HCT116 (cell line): ENCODE measurements around the gene RIMBP2. TPM values are rescaled to one million over a fixed set of nuclear protein-coding genes. Genes with fewer than 3 reads are reported as not detected.

ENCODE experiments used
- ATAC-seq: fragments of 200-7000 bp; cut with Tn5 transposase; 2 replicates; pipeline ENCODE4 v1.9.1; 2020; ENCODE audit warnings: mild to moderate bottlenecking, moderate library complexity
- BruUV-seq: library from RNA; stranded (reverse); fragments of 400-500 nt; replicated peaks from 2 replicates; lab custom pipeline; 2021; lab: Mats Ljungman, UMichigan
- CTCF ChIA-PET: fragments of 300-600 bp; sonication (Branson Sonifier 250); formaldehyde crosslinking; loops from one replicate; lab custom pipeline; 2021; ENCODE audit warnings: antibody characterized with exemption; lab: Charles Lee
- POLR2A ChIA-PET: fragments of 300-600, 350-600 bp; sonication (Branson Sonifier 250); formaldehyde crosslinking; loops from one replicate; lab custom pipeline; 2021; ENCODE audit warnings: antibody characterized with exemption; lab: Charles Lee
- RAD21 ChIA-PET, 2 experiments: fragments of 300-600 bp; sonication (Branson Sonifier 250); formaldehyde crosslinking; loops; one replicate each; lab custom pipeline; 2023; ENCODE audit warnings: low total read pairs in 2 of 2; ENCODE audit not compliant: uncharacterized antibody in 2 of 2, unreplicated experiment in 2 of 2, low non-redundant PET in 1 of 2; lab: Charles Lee
- DNase-seq: peaks from one replicate; pipeline ENCODE4 v3.0.0-alpha.2; 2010; ENCODE audit warnings: low read depth, low spot score
- H2AFZ ChIP-seq: fragments of 200-600 bp; shearing (Covaris generic), sonication (generic); 2 replicates; pipeline ENCODE4 v1.6.1; 2017; ENCODE audit warnings: low read depth, mixed run types, mixed read lengths, antibody characterized with exemption, low read length; ENCODE audit not compliant: poor library complexity, severe bottlenecking
- H3K27ac ChIP-seq: 2 replicates; pipeline ENCODE4 v1.5.1; 2012; ENCODE audit warnings: low read depth, low read length
- H3K27me3 ChIP-seq: fragments of 200-600 bp; sonication (generic); 2 replicates; pipeline ENCODE4 v1.6.1; 2016; ENCODE audit warnings: mixed run types, low read length, mixed read lengths; ENCODE audit not compliant: insufficient read depth
- H3K36me3 ChIP-seq, 2 experiments: fragments of 200-500 bp in 1 of 2; fragments of 200-600 bp in 1 of 2; sonication (Bioruptor generic) in 1 of 2; sonication (generic) in 1 of 2; 2 replicates each; pipeline versions ENCODE4 v1.5.1 to v1.6.1; 2014 to 2016; ENCODE audit warnings: low read length in 2 of 2, inconsistent platforms in 1 of 2, mixed read lengths in 1 of 2, mixed run types in 1 of 2; ENCODE audit not compliant: insufficient read depth in 2 of 2, control insufficient read depth in 1 of 2
- H3K4me1 ChIP-seq, 2 experiments: fragments of 200-600 bp in 1 of 2; sonication (generic) in 1 of 2; 2 replicates each; pipeline versions ENCODE4 v1.5.1 to v1.6.1; 2012 to 2017; ENCODE audit warnings: low read length in 2 of 2, inconsistent platforms in 1 of 2, mild to moderate bottlenecking in 1 of 2, mixed read lengths in 1 of 2, mixed run types in 1 of 2, moderate library complexity in 1 of 2; ENCODE audit not compliant: insufficient read depth in 2 of 2, control insufficient read depth in 1 of 2
- H3K4me2 ChIP-seq: fragments of 200-600 bp; sonication (generic); 2 replicates; pipeline ENCODE4 v1.6.1; 2017; ENCODE audit warnings: mixed run types, low read length, mixed read lengths
- H3K4me3 ChIP-seq, 2 experiments: fragments of 200-600 bp in 1 of 2; sonication (generic) in 1 of 2; replicated peaks in 1 of 2; 2 replicates each; pipeline ENCODE4 v1.5.1; 2011 to 2016; ENCODE audit warnings: low read length in 2 of 2, control low read depth in 1 of 2, low read depth in 1 of 2, mild to moderate bottlenecking in 1 of 2, mixed read lengths in 1 of 2, mixed run types in 1 of 2
- H3K79me2 ChIP-seq: fragments of 200-600 bp; sonication (generic); 2 replicates; pipeline ENCODE4 v1.6.1; 2017; ENCODE audit warnings: mild to moderate bottlenecking, mixed run types, low read length, moderate library complexity, mixed read lengths; ENCODE audit not compliant: insufficient read depth
- H3K9ac ChIP-seq: fragments of 200-600 bp; sonication (generic); 2 replicates; pipeline ENCODE4 v1.6.1; 2016; ENCODE audit warnings: low read length, mixed read lengths
- H3K9me2 ChIP-seq: fragments of 200-600 bp; sonication (generic), shearing (Covaris generic); 2 replicates; pipeline ENCODE4 v1.6.1; 2017; ENCODE audit warnings: mixed run types, mild to moderate bottlenecking, moderate library complexity; ENCODE audit not compliant: insufficient read depth
- H3K9me3 ChIP-seq, 2 experiments: fragments of 200-500 bp in 1 of 2; fragments of 200-600 bp in 1 of 2; sonication (Bioruptor generic) in 1 of 2; sonication (generic) in 1 of 2; 2 replicates each; pipeline ENCODE4 v1.6.1; 2014 to 2017; ENCODE audit warnings: low read length in 2 of 2, mixed read lengths in 2 of 2, inconsistent platforms in 1 of 2, low read depth in 1 of 2, mild to moderate bottlenecking in 1 of 2, mixed run types in 1 of 2, moderate library complexity in 1 of 2; ENCODE audit not compliant: control insufficient read depth in 1 of 2, insufficient read depth in 1 of 2
- H4K20me1 ChIP-seq: fragments of 200-600 bp; sonication (generic), shearing (Covaris generic); 2 replicates; pipeline ENCODE4 v1.6.1; 2017; ENCODE audit warnings: mixed run types, mild to moderate bottlenecking, moderate library complexity; ENCODE audit not compliant: insufficient read depth
- EZH2 ChIP-seq: fragments of 200-600 bp; sonication (generic); IDR thresholded peaks from 2 replicates; pipeline ENCODE4 v1.6.1; 2017; ENCODE audit warnings: antibody characterized with exemption, mixed run types
- EZH2phosphoT487 ChIP-seq: fragments of 200-600 bp; IDR thresholded peaks from 2 replicates; pipeline ENCODE4 v1.6.1; 2018; ENCODE audit warnings: antibody characterized with exemption, borderline replicate concordance
- FOSL1 ChIP-seq: IDR thresholded peaks from 2 replicates; pipeline ENCODE4 v1.6.1; 2012; ENCODE audit warnings: low read depth
- JUND ChIP-seq: IDR thresholded peaks from 2 replicates; pipeline ENCODE4 v1.6.1; 2012
- POLR2A ChIP-seq: IDR thresholded peaks from 2 replicates; pipeline ENCODE4 v1.7.0; 2011; ENCODE audit warnings: borderline replicate concordance; ENCODE audit not compliant: insufficient read depth, insufficient read length; ENCODE audit errors: extremely low read depth
- RAD21 ChIP-seq: IDR thresholded peaks from 2 replicates; pipeline ENCODE4 v1.6.1; 2012; ENCODE audit warnings: low read depth, mild to moderate bottlenecking
- SP1 ChIP-seq: IDR thresholded peaks from 2 replicates; pipeline ENCODE4 v1.6.1; 2012; ENCODE audit warnings: low read depth
- SRF ChIP-seq: IDR thresholded peaks from 2 replicates; pipeline ENCODE4 v1.6.1; 2012; ENCODE audit warnings: low read depth
- intact Hi-C: fragments of 100-400 bp; cut with micrococcal nuclease; formaldehyde crosslinking; loops from 2 replicates; pipeline ENCODE4 v1.10.0; 2022
- total RNA-seq: library from RNA; stranded (reverse); gene quantifications from one replicate; pipeline ENCODE4 v1.2.1, GENCODE V29; 2021; ENCODE audit not compliant: unreplicated experiment
- TF ChIP-seq, protein P1 (sequence below): IDR thresholded peaks from 2 replicates; pipeline ENCODE4 v1.6.1; 2012
- TF ChIP-seq, protein P2 (sequence below): IDR thresholded peaks from 2 replicates; pipeline ENCODE4 v1.6.1; 2011; ENCODE audit warnings: mild to moderate bottlenecking, low read length, moderate library complexity; ENCODE audit not compliant: insufficient replicate concordance; ENCODE audit errors: extremely low read depth

Gene RIMBP2
- total RNA-seq, 1 experiment from 2014 or later = not detected

DNA sequence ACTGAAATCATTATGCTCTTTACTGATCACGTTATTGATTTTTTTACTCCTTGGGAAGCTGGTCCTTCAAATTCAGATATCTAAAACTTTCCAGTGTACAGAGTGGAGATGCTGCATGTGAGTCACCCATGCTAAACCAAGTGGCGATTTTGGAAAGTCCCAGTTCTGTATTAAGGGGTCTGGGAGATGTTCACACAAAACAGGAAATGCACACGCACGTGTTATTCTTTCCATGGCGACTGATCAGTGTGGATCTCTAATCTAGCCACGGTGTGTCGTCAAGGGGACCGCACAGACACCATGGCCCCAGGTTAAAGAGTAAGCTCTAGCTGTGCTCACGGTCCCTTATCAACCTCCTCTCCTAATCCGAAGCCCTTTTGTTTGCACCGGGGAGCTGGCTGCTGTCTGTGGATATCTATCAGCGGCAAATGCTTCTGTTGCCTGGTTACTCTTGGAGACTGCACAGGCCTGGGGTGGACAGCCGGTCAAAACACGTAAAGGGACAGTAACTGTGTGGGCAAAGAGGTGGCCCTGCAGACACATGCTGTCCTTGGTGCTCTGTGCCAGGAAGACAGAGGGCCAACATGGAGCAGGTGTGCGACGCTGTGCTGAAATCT is 96.6 kb downstream of the RIMBP2 start:
- TF ChIP-seq EZH2 (no peak), FOSL1 (no peak), SRF (no peak), JUND (no peak), POLR2A (no peak), EZH2phosphoT487 (no peak), RAD21 (no peak), SP1 (no peak)
- TF ChIP-seq, protein P1, sequence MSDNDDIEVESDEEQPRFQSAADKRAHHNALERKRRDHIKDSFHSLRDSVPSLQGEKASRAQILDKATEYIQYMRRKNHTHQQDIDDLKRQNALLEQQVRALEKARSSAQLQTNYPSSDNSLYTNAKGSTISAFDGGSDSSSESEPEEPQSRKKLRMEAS = no peak
- TF ChIP-seq, protein P2, sequence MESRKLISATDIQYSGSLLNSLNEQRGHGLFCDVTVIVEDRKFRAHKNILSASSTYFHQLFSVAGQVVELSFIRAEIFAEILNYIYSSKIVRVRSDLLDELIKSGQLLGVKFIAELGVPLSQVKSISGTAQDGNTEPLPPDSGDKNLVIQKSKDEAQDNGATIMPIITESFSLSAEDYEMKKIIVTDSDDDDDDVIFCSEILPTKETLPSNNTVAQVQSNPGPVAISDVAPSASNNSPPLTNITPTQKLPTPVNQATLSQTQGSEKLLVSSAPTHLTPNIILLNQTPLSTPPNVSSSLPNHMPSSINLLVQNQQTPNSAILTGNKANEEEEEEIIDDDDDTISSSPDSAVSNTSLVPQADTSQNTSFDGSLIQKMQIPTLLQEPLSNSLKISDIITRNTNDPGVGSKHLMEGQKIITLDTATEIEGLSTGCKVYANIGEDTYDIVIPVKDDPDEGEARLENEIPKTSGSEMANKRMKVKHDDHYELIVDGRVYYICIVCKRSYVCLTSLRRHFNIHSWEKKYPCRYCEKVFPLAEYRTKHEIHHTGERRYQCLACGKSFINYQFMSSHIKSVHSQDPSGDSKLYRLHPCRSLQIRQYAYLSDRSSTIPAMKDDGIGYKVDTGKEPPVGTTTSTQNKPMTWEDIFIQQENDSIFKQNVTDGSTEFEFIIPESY = no peak
- POLR2A ChIA-PET = no interaction called here
- no peak overlapping the region for H3K9ac ChIP-seq
- no peaks in the 10 kb centered on the region for H3K4me1 ChIP-seq
- RAD21 ChIA-PET = no interaction called here
- intact Hi-C loops = no loop called here
- ATAC-seq (no peak), DNase-seq (no peak)
- H3K9me3 ChIP-seq = no peaks in the 10 kb centered on the region
- BruUV-seq = no TSS peak
- CTCF ChIA-PET = no interaction called here
- no peaks in the 10 kb centered on the region for H3K79me2 ChIP-seq
- no peaks in the 10 kb centered on the region for H3K27me3 ChIP-seq
- H3K4me3 ChIP-seq = no peak overlapping the region
- no peaks in the 10 kb centered on the region for H3K9me2 ChIP-seq
- H3K36me3 ChIP-seq = no peaks in the 10 kb centered on the region
- no peaks in the 10 kb centered on the region for H4K20me1 ChIP-seq
- H2AFZ ChIP-seq = no peak overlapping the region
- no peak overlapping the region for H3K27ac ChIP-seq
- no peak overlapping the region for H3K4me2 ChIP-seq
